A549 treated with dexamethasone at 1 μM for 4 hours (cell line): ENCODE measurements around the gene IREB2. TPM values are rescaled to one million over a fixed set of nuclear protein-coding genes. Genes with fewer than 3 reads are reported as not detected.

Experiments
- total RNA-seq: library from RNA; stranded (reverse); fragments of 200-300 nt; extraction: Qiagen RNA extraction; gene quantifications from 5 replicates; pipeline ENCODE4 v1.2.3, GENCODE V29; 2022

IREB2 gene, protein sequence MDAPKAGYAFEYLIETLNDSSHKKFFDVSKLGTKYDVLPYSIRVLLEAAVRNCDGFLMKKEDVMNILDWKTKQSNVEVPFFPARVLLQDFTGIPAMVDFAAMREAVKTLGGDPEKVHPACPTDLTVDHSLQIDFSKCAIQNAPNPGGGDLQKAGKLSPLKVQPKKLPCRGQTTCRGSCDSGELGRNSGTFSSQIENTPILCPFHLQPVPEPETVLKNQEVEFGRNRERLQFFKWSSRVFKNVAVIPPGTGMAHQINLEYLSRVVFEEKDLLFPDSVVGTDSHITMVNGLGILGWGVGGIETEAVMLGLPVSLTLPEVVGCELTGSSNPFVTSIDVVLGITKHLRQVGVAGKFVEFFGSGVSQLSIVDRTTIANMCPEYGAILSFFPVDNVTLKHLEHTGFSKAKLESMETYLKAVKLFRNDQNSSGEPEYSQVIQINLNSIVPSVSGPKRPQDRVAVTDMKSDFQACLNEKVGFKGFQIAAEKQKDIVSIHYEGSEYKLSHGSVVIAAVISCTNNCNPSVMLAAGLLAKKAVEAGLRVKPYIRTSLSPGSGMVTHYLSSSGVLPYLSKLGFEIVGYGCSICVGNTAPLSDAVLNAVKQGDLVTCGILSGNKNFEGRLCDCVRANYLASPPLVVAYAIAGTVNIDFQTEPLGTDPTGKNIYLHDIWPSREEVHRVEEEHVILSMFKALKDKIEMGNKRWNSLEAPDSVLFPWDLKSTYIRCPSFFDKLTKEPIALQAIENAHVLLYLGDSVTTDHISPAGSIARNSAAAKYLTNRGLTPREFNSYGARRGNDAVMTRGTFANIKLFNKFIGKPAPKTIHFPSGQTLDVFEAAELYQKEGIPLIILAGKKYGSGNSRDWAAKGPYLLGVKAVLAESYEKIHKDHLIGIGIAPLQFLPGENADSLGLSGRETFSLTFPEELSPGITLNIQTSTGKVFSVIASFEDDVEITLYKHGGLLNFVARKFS
- 34.4 to 59.2 TPM (median 53.2 TPM) in 5 replicates for total RNA-seq

GRCh38 chr15:78437762-78438618, at the start of gene IREB2:
Gene IREB2 (plus strand): TSS chr15:78438216. CDS start chr15:78438338, 122 bp downstream.

GRCh38 chr15:78506971-78507830, 69.2 kb downstream of the IREB2 start, which contains the start of gene HYKK:
Gene HYKK (plus strand): TSS chr15:78507577. CDS start chr15:78513089, 5,512 bp downstream.

DNA sequence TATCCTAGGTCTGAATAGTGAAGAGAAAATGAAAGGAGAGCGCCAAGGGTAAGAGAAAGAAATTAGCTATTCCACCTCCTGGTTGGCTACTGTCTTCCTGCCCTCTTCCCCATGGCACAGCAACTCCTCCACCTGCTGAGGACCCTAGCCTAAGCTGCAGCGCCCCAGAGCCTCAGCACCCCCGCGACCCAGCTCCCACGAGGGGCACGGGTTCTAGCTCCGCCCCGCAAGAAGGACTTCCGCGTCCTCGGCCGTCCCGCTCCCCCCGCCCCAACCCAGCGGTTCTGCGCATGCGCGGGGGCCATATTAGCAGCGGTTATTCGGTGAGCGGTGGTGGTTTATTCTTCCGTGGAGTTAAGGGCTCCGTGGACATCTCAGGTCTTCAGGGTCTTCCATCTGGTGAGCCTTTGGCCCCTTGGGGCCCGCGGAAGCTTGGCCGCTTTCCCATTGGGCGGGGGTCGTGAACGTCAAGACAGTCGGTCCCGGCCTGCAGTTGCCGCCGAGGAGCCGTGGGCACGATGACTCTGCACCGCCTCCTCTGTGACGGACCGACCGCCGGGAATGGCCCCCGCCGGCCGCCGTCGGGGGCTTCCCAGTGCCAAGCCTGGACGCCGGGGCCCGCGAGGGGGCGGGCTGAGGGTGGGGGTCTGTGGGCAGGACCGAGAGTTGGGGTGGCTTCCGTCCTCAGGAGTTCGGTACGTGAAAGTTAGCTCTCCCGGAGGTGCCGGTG, 102.3 kb downstream of the IREB2 start, which contains the start of gene PSMA4:
TSS of gene PSMA4 (plus strand) at position 304 of the 730 bp plus-strand sequence. CDS start 1,484 bp downstream, outside the sequence.

Other genes starting within 250 kb of the IREB2 start
- gene ACSBG1, start 203.7 kb upstream of the IREB2 start, total RNA-seq = 0.06 to 0.81 TPM (median 0.30 TPM) in 5 replicates
- 0.02 to 0.09 TPM (median 0.07 TPM) in 3 of 5 replicates, not detected in the others for gene DNAJA4, start 173.7 kb upstream of the IREB2 start, total RNA-seq
- 83.2 to 115 TPM (median 85.4 TPM) in 5 replicates for gene SKIC8, start 138.6 kb upstream of the IREB2 start, total RNA-seq
- 1.3 to 2.2 TPM (median 1.6 TPM) in 5 replicates for gene CRABP1, start 97.9 kb upstream of the IREB2 start, total RNA-seq
- 5.5 to 6.6 TPM (median 6.2 TPM) in 5 replicates for gene HYKK, start 69.4 kb downstream of the IREB2 start, total RNA-seq
- gene PSMA4, start 102.2 kb downstream of the IREB2 start, total RNA-seq = 358 to 494 TPM (median 380 TPM) in 5 replicates
- 29.9 to 31.5 TPM (median 30.8 TPM) in 5 replicates for gene CHRNA5, start 127.3 kb downstream of the IREB2 start, total RNA-seq
- gene CHRNA3, start 182.8 kb downstream of the IREB2 start, total RNA-seq = 0.18 to 1.1 TPM (median 0.45 TPM) in 5 replicates
- gene CHRNB4, start 203.0 kb downstream of the IREB2 start, total RNA-seq = 0.96 to 1.3 TPM (median 1.0 TPM) in 5 replicates